ENCODE results near the gene SMARCB1.

The SMARCB1 gene

GRCh38 chr22:23834793-23835483 lies 48.2 kb downstream of the SMARCB1 start:
- TF ChIP-seq, protein P1, sequence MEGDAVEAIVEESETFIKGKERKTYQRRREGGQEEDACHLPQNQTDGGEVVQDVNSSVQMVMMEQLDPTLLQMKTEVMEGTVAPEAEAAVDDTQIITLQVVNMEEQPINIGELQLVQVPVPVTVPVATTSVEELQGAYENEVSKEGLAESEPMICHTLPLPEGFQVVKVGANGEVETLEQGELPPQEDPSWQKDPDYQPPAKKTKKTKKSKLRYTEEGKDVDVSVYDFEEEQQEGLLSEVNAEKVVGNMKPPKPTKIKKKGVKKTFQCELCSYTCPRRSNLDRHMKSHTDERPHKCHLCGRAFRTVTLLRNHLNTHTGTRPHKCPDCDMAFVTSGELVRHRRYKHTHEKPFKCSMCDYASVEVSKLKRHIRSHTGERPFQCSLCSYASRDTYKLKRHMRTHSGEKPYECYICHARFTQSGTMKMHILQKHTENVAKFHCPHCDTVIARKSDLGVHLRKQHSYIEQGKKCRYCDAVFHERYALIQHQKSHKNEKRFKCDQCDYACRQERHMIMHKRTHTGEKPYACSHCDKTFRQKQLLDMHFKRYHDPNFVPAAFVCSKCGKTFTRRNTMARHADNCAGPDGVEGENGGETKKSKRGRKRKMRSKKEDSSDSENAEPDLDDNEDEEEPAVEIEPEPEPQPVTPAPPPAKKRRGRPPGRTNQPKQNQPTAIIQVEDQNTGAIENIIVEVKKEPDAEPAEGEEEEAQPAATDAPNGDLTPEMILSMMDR (conservative IDR thresholded peaks at IDR 0.05): no peak
- H3K27ac ChIP-seq: no peak overlapping the region

DNA sequence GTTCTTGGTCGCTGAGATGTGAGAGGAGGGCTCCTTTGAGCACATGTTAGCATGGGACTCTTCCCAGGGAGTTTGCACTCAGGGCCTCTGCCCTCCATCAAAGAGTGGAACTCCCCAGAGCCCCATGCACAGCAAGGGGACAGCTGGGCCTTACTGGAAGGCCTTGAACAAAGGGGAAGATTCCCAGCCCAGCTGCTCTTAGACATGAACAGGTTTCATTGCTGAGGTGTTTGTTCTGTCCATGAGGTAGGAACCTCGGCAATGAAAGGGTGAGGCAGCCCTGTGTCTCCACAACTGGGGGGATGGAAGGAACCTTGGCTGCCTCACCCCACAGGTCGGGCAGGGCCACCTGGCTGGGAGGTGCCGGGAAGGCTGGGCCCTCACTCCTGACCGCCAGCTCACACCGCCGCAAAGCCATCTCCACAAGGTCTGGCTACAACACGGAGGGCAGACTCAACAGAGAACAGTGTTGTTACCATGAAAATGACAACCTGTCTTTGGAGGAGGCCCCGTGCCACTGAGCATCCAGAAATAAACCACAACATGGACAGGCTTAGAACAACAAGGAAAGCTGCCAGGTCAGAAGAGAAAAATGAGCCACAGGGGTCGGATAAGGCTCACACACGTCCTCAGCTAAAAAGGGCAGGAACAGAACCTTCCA lies 48.8 kb downstream of the SMARCB1 start:
- TF ChIP-seq, protein P1 (conservative IDR thresholded peaks at IDR 0.05): no peak
- H3K27ac ChIP-seq: no peak overlapping the region

GRCh38 chr22:23836281-23836680 lies 49.5 kb downstream of the SMARCB1 start:
- TF ChIP-seq, protein P1 (conservative IDR thresholded peaks at IDR 0.05): no peak
- H3K27ac ChIP-seq: no peak overlapping the region

DNA sequence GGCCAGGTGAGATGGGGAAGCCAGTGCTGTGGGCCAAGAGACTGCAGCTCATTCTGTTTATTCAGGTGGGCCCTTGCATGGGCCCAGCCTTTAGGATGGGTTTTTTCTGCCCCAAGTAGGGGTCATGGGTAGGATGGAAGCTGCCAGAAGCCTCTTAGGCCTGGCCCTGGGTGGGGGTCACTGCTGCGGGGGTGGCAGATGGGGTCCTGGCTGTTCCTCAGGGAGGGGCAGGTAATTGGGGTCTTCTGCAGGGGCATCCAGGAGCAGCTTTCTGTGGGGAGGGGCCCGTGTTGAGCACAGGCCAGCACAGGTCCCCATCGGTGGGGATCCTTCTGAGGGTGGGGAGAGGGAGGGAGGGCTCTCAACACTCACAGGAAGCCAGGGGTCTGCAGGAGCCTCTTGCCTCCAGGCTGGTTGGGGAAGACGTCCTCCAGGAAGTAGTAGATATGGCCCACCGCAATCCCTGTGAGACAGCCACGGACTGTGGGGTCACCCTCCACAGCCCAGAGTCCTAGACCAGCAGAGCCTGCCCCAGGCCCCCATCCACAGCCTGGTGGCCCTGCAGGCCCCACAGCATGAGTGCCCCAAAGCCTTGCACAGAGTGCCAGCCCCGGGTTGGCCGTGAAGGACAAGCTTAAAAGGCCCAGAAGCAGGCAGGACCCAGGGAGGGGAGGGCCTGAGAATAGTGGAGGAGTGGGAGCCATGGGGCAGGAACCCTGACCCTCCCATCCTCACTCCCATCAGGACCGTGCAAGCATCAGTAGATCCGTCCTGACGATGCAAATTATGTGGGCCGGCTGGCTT lies 50.1 kb downstream of the SMARCB1 start:
- TF ChIP-seq, protein P1 (conservative IDR thresholded peaks at IDR 0.05): no peak
- no peak overlapping the region for H3K27ac ChIP-seq

GRCh38 chr22:23837496-23837859 lies 50.7 kb downstream of the SMARCB1 start:
- peak overlapping the region; percentile 15; the same call in 1 of the 2 replicates for H3K27ac ChIP-seq

DNA sequence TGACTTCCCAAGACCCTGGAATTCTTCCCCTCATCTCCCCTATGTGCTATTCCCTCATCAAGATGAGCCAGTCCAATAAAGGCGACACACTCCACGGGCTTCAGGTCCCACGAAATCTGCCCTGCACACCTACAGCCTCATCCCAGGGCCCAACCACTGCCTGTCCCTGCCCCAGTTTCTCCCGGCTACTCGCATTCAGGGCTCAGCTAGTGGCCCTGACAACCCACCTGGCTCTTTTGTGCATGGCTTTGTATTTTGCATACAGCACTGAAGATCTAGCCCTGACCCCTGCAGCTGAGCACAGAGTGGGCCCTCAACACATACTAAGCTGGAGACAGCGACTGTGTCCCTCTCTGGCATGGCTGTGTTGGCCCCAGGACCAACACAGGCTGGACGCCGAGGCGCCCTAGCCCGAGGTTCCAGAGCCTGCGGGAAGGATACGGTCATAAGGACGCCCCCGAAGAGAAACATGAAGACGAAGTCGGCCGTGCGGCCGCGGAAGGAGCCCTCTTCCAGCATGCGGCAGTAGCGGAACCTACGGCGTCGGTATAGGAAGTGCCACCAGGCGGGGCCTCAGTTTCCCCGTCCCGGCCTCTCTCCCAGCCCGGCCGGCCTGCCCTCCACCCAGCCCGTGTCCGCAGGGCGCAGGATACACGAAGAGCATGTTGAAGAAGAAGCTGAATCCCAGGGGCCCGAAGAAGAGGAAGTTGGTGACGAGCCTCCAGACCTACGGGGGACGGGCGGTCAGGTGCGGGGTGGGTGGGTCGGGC lies 51.3 kb downstream of the SMARCB1 start:
- peak overlapping the region; percentile 15; the same call in 1 of the 2 replicates for H3K27ac ChIP-seq
- TF ChIP-seq, protein P1 (conservative IDR thresholded peaks at IDR 0.05): no peak

More at GRCh38 chr22:23837496-23837859, 50.7 kb downstream of the SMARCB1 start:
- TF ChIP-seq, protein P1 (conservative IDR thresholded peaks at IDR 0.05): no peak

Data from VCaP (cell line).